Bronchial epithelial cell (primary cell): ENCODE data around the gene DCDC2C. TPM values are rescaled to one million over a fixed set of nuclear protein-coding genes. Genes with fewer than 3 reads are reported as not detected.

Experiments
- DNase-seq: peaks from one replicate; pipeline ENCODE4 v3.0.0-alpha.2; 2010; ENCODE audit warnings: low read depth
- FAIRE-seq: peaks from 2 replicates; lab custom pipeline; 2011; peaks lifted over from hg19 to GRCh38; lab: Jason Lieb, UNC
- H3K27me3 ChIP-seq: 2 replicates; pipeline ENCODE4 v1.5.1; 2011; ENCODE audit warnings: low read length; ENCODE audit not compliant: control insufficient read depth, insufficient read depth
- H3K36me3 ChIP-seq: 2 replicates; pipeline ENCODE4 v1.5.1; 2011; ENCODE audit warnings: low read length; ENCODE audit not compliant: control insufficient read depth, insufficient read depth
- H3K4me3 ChIP-seq: 2 replicates; pipeline ENCODE4 v1.5.1; 2011; ENCODE audit warnings: mild to moderate bottlenecking, low read depth, low read length, control low read depth
- CTCF ChIP-seq: IDR thresholded peaks from 2 replicates; pipeline ENCODE4 v1.5.1; 2011; ENCODE audit warnings: mild to moderate bottlenecking, moderate library complexity, low read length, control low read depth, inconsistent platforms; ENCODE audit not compliant: insufficient read depth, severe bottlenecking
- total RNA-seq: library from RNA; depleted of rRNA; stranded (reverse); fragments of >200 nt; gene quantifications from 2 replicates; pipeline ENCODE4 v1.2.1, GENCODE V29; 2014

Gene DCDC2C
- total RNA-seq, result not detected in 2 replicates

GRCh38 chr2:3703236-3703756 is at the start of gene DCDC2C:
TSS of gene DCDC2C (plus strand) at chr2:3703575. CDS start at chr2:3703752, 177 bp downstream.
- H3K4me3 ChIP-seq, result no peak within 1 kb of the TSS
- no peak for FAIRE-seq
- TF ChIP-seq CTCF, result no peak
- H3K36me3 ChIP-seq, result no peaks in the 10 kb centered on the region
- H3K27me3 ChIP-seq, result no peaks in the 10 kb centered on the region
- DNase-seq, result no peak

GRCh38 chr2:3654011-3654410 is 49.4 kb upstream of the DCDC2C start:
- TF ChIP-seq CTCF, result no peak
- DNase-seq (no peak), FAIRE-seq (no peak)
- H3K4me3 ChIP-seq, result no peak overlapping the region
- no peaks in the 10 kb centered on the region for H3K36me3 ChIP-seq
- H3K27me3 ChIP-seq, result no peaks in the 10 kb centered on the region

GRCh38 chr2:3654531-3655225 is 48.7 kb upstream of the DCDC2C start:
- TF ChIP-seq CTCF, result no peak
- FAIRE-seq (no peak), DNase-seq (no peak)
- Histone ChIP-seq H3K36me3 (no peaks in the 10 kb centered on the region), H3K27me3 (no peaks in the 10 kb centered on the region), H3K4me3 (no peak overlapping the region)

- no peak for DNase-seq
- H3K27me3 ChIP-seq, result no peaks in the 10 kb centered on the region
- H3K4me3 ChIP-seq, result no peak overlapping the region
- TF ChIP-seq CTCF, result no peak
- H3K36me3 ChIP-seq, result no peaks in the 10 kb centered on the region
- FAIRE-seq, result no peak
These were observed 47.3 kb upstream of the DCDC2C start for GRCh38 chr2:3655871-3656761.

GRCh38 chr2:3656762-3657721 is 46.3 kb upstream of the DCDC2C start:
- FAIRE-seq (no peak), DNase-seq (no peak)
- no peaks in the 10 kb centered on the region for H3K27me3 ChIP-seq
- no peak overlapping the region for H3K4me3 ChIP-seq
- TF ChIP-seq CTCF, result no peak
- H3K36me3 ChIP-seq, result no peaks in the 10 kb centered on the region
